Glutamatergic neuron (in vitro differentiated cells): Measurements from ENCODE around the gene PGBD1. TPM values are rescaled to one million over a fixed set of nuclear protein-coding genes. Genes with fewer than 3 reads are reported as not detected.

ENCODE experiments used
- DNase-seq: peaks from one replicate; pipeline ENCODE4 v3.0.0; 2022
- H3K27ac Mint-ChIP-seq: one replicate; pipeline ENCODE4 v1.8.0; 2020; ENCODE audit warnings: mild to moderate bottlenecking, mixed read lengths, inconsistent platforms; ENCODE audit not compliant: unreplicated experiment
- H3K27me3 Mint-ChIP-seq: one replicate; pipeline ENCODE4 v1.8.0; 2020; ENCODE audit warnings: mild to moderate bottlenecking, moderate library complexity, mixed read lengths, inconsistent platforms; ENCODE audit not compliant: unreplicated experiment
- H3K36me3 Mint-ChIP-seq: one replicate; pipeline ENCODE4 v1.8.0; 2020; ENCODE audit warnings: mild to moderate bottlenecking, mixed read lengths, inconsistent platforms; ENCODE audit not compliant: unreplicated experiment
- H3K4me1 Mint-ChIP-seq: one replicate; pipeline ENCODE4 v1.8.0; 2020; ENCODE audit warnings: mild to moderate bottlenecking, low read depth, mixed read lengths, inconsistent platforms; ENCODE audit not compliant: unreplicated experiment
- H3K4me3 Mint-ChIP-seq: one replicate; pipeline ENCODE4 v1.8.0; 2020; ENCODE audit warnings: mild to moderate bottlenecking, mixed read lengths, inconsistent platforms; ENCODE audit not compliant: unreplicated experiment
- H3K9me3 Mint-ChIP-seq: one replicate; pipeline ENCODE4 v1.8.0; 2020; ENCODE audit warnings: mild to moderate bottlenecking, moderate library complexity, mixed read lengths, inconsistent platforms; ENCODE audit not compliant: unreplicated experiment
- CTCF ChIP-seq: fragments of 200-600 bp; sonication (generic); IDR thresholded peaks from one replicate; pipeline ENCODE4 v1.5.0; 2021; ENCODE audit not compliant: partially characterized antibody, unreplicated experiment
- total RNA-seq: library from RNA; stranded (reverse); fragmentation: NEBNext Ultra II Directional; extraction: Animal tissue kit (Norgen Biotek cat#: 25700); gene quantifications from one replicate; pipeline ENCODE4 v1.2.1, GENCODE V29; 2021; ENCODE audit not compliant: unreplicated experiment

Gene PGBD1
- total RNA-seq, 1 donor from 2014 or later, result 18.1 TPM

DNA sequence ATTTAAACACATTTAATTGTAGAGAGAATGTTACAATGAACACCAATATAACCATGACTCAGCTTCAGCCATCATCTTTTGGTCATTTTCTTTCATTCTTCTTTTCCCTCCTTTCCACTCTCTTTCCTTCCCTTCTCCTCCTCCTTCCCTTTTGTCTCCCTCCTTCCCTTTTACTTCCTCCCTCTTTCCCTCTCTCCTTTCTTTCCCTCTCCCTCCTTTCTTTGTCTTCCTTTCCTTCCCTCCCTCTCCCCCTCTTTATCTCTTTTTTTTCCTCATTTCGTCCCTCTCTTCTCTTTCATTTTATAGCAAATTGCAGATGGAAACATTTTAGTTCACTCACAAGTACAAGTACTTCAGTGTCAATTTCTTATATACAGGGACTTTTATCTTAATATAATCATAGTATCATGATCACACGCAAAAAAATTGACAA is 70.1 kb downstream of the PGBD1 start:
- Mint-ChIP-seq H3K4me3 (peak overlapping the region; percentile 99), H3K27me3 (peaks cover 2% of the 10 kb centered on the region), H3K36me3 (no peaks in the 10 kb centered on the region), H3K9me3 (no peaks in the 10 kb centered on the region), H3K4me1 (peaks cover 14% of the 10 kb centered on the region), H3K27ac (no peak overlapping the region)
- no peak for TF ChIP-seq CTCF
- no peak for DNase-seq

Other genes starting within 250 kb of the PGBD1 start
- gene ZNF165, start 201.0 kb upstream of the PGBD1 start, total RNA-seq, result 0.47 TPM
- gene ZSCAN16, start 157.0 kb upstream of the PGBD1 start, total RNA-seq, result 20.0 TPM
- gene ZKSCAN8, start 139.7 kb upstream of the PGBD1 start, total RNA-seq, result 37.4 TPM
- 54.0 TPM for gene ZSCAN9, start 56.3 kb upstream of the PGBD1 start, total RNA-seq
- 7.7 TPM for gene ZKSCAN4, start 29.3 kb upstream of the PGBD1 start, total RNA-seq
- gene NKAPL, start 22.3 kb upstream of the PGBD1 start, total RNA-seq, result 0.69 TPM
- gene ZSCAN26, start 14.4 kb upstream of the PGBD1 start, total RNA-seq, result 24.8 TPM
- 6.9 TPM for gene ZSCAN31, start 54.6 kb downstream of the PGBD1 start, total RNA-seq
- gene ZKSCAN3, start 68.4 kb downstream of the PGBD1 start, total RNA-seq, result 16.0 TPM
- 16.7 TPM for gene ZSCAN12, start 118.2 kb downstream of the PGBD1 start, total RNA-seq
- gene ZSCAN23, start 161.9 kb downstream of the PGBD1 start, total RNA-seq, result 18.2 TPM
- gene GPX6, start 234.2 kb downstream of the PGBD1 start, total RNA-seq, result not detected
- gene GPX5, start 244.3 kb downstream of the PGBD1 start, total RNA-seq, result not detected